H9 (cell line): ENCODE results near the gene NECTIN4. TPM values are rescaled to one million over a fixed set of nuclear protein-coding genes. Genes with fewer than 3 reads are reported as not detected.

Experiments
- DNase-seq: peaks from one replicate; pipeline ENCODE4 v3.0.0-alpha.2; 2017
- H2AFZ ChIP-seq: one replicate; pipeline ENCODE4 v1.6.1; 2013; ENCODE audit warnings: mild to moderate bottlenecking, low read length, control low read depth, moderate library complexity
- H2AK5ac ChIP-seq: 2 replicates; pipeline ENCODE4 v1.6.1; 2013; ENCODE audit warnings: low read length, control low read depth, mixed read lengths; ENCODE audit not compliant: insufficient read length
- H2BK120ac ChIP-seq: one replicate; pipeline ENCODE4 v1.6.1; 2013; ENCODE audit warnings: low read depth, mild to moderate bottlenecking, low read length, control low read depth, inconsistent platforms; ENCODE audit not compliant: poor library complexity, severe bottlenecking
- H2BK12ac ChIP-seq: 2 replicates; pipeline ENCODE4 v1.6.1; 2013; ENCODE audit warnings: low read length, control low read depth, mixed read lengths, low read depth; ENCODE audit not compliant: insufficient read length
- H2BK15ac ChIP-seq: 2 replicates; pipeline ENCODE4 v1.6.1; 2013; ENCODE audit warnings: low read depth, low read length, control low read depth
- H2BK20ac ChIP-seq: one replicate; pipeline ENCODE4 v1.6.1; 2013; ENCODE audit warnings: low read depth, mild to moderate bottlenecking, low read length, control low read depth, inconsistent platforms; ENCODE audit not compliant: poor library complexity, severe bottlenecking
- H2BK5ac ChIP-seq: 2 replicates; pipeline ENCODE4 v1.6.1; 2013; ENCODE audit warnings: low read length, control low read depth, mixed read lengths; ENCODE audit not compliant: insufficient read length
- H3K14ac ChIP-seq: 2 replicates; pipeline ENCODE4 v1.6.1; 2013; ENCODE audit warnings: low read length, control low read depth; ENCODE audit not compliant: insufficient read depth
- H3K18ac ChIP-seq: 2 replicates; pipeline ENCODE4 v1.6.1; 2013; ENCODE audit warnings: low read depth, mild to moderate bottlenecking, mixed read lengths, low read length, control low read depth; ENCODE audit not compliant: insufficient read length
- H3K23ac ChIP-seq: 2 replicates; pipeline ENCODE4 v1.6.1; 2013; ENCODE audit warnings: low read length, control low read depth, mixed read lengths, low read depth; ENCODE audit not compliant: insufficient read length
- H3K23me2 ChIP-seq: 2 replicates; pipeline ENCODE4 v1.6.1; 2013; ENCODE audit warnings: low read depth, mild to moderate bottlenecking, mixed read lengths, low read length, control low read depth; ENCODE audit not compliant: insufficient read length, poor library complexity, severe bottlenecking
- H3K27ac ChIP-seq: 2 replicates; pipeline ENCODE4 v1.5.1; 2013; ENCODE audit warnings: low read length, control low read depth, mixed read lengths, low read depth; ENCODE audit not compliant: insufficient read length
- H3K27me3 ChIP-seq: 2 replicates; pipeline ENCODE4 v1.6.1; 2013; ENCODE audit warnings: low read length, control low read depth, inconsistent platforms; ENCODE audit not compliant: insufficient read depth
- H3K4ac ChIP-seq: 2 replicates; pipeline ENCODE4 v1.6.1; 2013; ENCODE audit warnings: low read depth, mild to moderate bottlenecking, control low read depth, inconsistent platforms, low read length, moderate library complexity
- H3K4me1 ChIP-seq: 2 replicates; pipeline ENCODE4 v1.6.1; 2013; ENCODE audit warnings: low read length, control low read depth, inconsistent platforms; ENCODE audit not compliant: insufficient read depth
- H3K4me2 ChIP-seq: 2 replicates; pipeline ENCODE4 v1.6.1; 2013; ENCODE audit warnings: low read length, control low read depth, mixed read lengths; ENCODE audit not compliant: insufficient read length, insufficient read depth
- H3K56ac ChIP-seq: 2 replicates; pipeline ENCODE4 v1.6.1; 2013; ENCODE audit warnings: low read depth, mild to moderate bottlenecking, mixed read lengths, low read length, control low read depth; ENCODE audit not compliant: insufficient read length
- H3K79me1 ChIP-seq: 2 replicates; pipeline ENCODE4 v1.6.1; 2013; ENCODE audit warnings: low read depth, mild to moderate bottlenecking, moderate library complexity, low read length, control low read depth, inconsistent platforms; ENCODE audit not compliant: insufficient read depth, poor library complexity, severe bottlenecking
- H3K79me2 ChIP-seq: 2 replicates; pipeline ENCODE4 v1.6.1; 2013; ENCODE audit warnings: low read length, control low read depth, inconsistent platforms; ENCODE audit not compliant: insufficient read depth
- H3K9ac ChIP-seq: 2 replicates; pipeline ENCODE4 v1.6.1; 2013; ENCODE audit warnings: low read length, control low read depth, mixed read lengths; ENCODE audit not compliant: insufficient read length; ENCODE audit errors: extremely low read depth
- H3K9me3 ChIP-seq: one replicate; pipeline ENCODE4 v1.6.1; 2013; ENCODE audit warnings: low read depth, low read length, inconsistent platforms; ENCODE audit not compliant: control insufficient read depth
- H3T11ph ChIP-seq: one replicate; pipeline ENCODE4 v1.6.1; 2013; ENCODE audit warnings: mild to moderate bottlenecking, low read length, control low read depth, inconsistent platforms
- H4K20me1 ChIP-seq: one replicate; pipeline ENCODE4 v1.6.1; 2013; ENCODE audit not compliant: control insufficient read depth, insufficient read length, insufficient read depth
- H4K5ac ChIP-seq: 2 replicates; pipeline ENCODE4 v1.6.1; 2013; ENCODE audit warnings: low read depth, mild to moderate bottlenecking, mixed read lengths, low read length, control low read depth; ENCODE audit not compliant: insufficient read length
- H4K8ac ChIP-seq: replicated peaks from 2 replicates; pipeline ENCODE4 v1.6.1; 2013; ENCODE audit warnings: low read length, control low read depth, mixed read lengths, low read depth; ENCODE audit not compliant: insufficient read length
- H4K91ac ChIP-seq: 2 replicates; pipeline ENCODE4 v1.6.1; 2013; ENCODE audit warnings: low read depth, mild to moderate bottlenecking, moderate library complexity, mixed read lengths, low read length, control low read depth; ENCODE audit not compliant: insufficient read length
- H3K27ac Mint-ChIP-seq, 3 experiments: 2 replicates in 2 of 3; 3 replicates in 1 of 3; pipeline ENCODE4 v1.8.0; 2020 to 2021; ENCODE audit warnings: mixed read lengths in 3 of 3, mild to moderate bottlenecking in 1 of 3, moderate library complexity in 1 of 3
- H3K27me3 Mint-ChIP-seq: 2 replicates; pipeline ENCODE4 v1.8.0; 2021; ENCODE audit warnings: low read depth, mild to moderate bottlenecking, moderate library complexity, mixed read lengths
- H3K36me3 Mint-ChIP-seq, 3 experiments: 2 replicates in 2 of 3; 3 replicates in 1 of 3; pipeline ENCODE4 v1.8.0; 2020 to 2021; ENCODE audit warnings: low read depth in 3 of 3, mixed read lengths in 3 of 3; ENCODE audit not compliant: insufficient read depth in 1 of 3
- H3K4me1 Mint-ChIP-seq, 2 experiments: 2 replicates each; pipeline ENCODE4 v1.8.0; 2020; ENCODE audit warnings: mixed read lengths in 2 of 2
- H3K4me3 Mint-ChIP-seq, 2 experiments: 2 replicates in 1 of 2; 3 replicates in 1 of 2; pipeline ENCODE4 v1.8.0; 2020 to 2021; ENCODE audit warnings: mild to moderate bottlenecking in 2 of 2, mixed read lengths in 2 of 2, moderate library complexity in 1 of 2
- H3K9me3 Mint-ChIP-seq, 2 experiments: 2 replicates in 1 of 2; 3 replicates in 1 of 2; pipeline ENCODE4 v1.8.0; 2020; ENCODE audit warnings: mild to moderate bottlenecking in 2 of 2, mixed read lengths in 2 of 2, moderate library complexity in 1 of 2
- WGBS: extraction: QIAGEN DNeasy Blood & Tissue Kit; methylation state at CpG from one replicate; pipeline ENCODE4 v1.1.7; 2013; ENCODE audit warnings: missing lambda C conversion rate, low lambda C conversion rate, mixed read lengths; ENCODE audit not compliant: insufficient read length; ENCODE audit errors: extremely low coverage; 5-methylcytosine and 5-hydroxymethylcytosine counted together
- total RNA-seq: library from RNA; stranded (reverse); gene quantifications from 2 replicates; pipeline ENCODE4 v1.2.1, GENCODE V29; 2021
- TF ChIP-seq, protein P1 (sequence below): fragments of 200-600 bp; sonication (generic); conservative IDR thresholded peaks from 3 replicates; pipeline ENCODE4 v1.8.0; 2021; ENCODE audit warnings: antibody characterized with exemption, mild to moderate bottlenecking

NECTIN4 gene
- total RNA-seq, 1 experiment from 2014 or later: 0.33 TPM

DNA sequence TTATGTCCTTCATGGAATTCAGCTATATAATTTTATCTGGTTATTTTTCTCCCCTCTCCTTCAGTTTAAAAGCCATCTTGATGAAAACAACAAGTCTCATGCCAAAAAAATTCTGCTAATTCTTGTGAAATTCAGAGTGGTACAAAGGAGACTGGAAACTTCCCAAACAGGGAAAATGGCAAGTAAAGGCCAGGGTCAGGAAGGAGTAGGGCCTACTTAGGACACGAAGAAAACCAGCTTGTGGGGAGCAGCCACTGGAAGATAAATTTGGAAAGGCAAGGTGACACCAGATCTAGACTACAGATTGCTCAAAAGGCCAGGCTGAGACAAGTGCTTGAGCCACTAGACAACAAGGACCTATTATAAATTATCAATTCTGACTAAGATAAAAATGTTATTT, 56.9 kb downstream of the NECTIN4 start:
- no peak overlapping the region; a peak in 1 of 7 replicates for H3K27ac Mint-ChIP-seq
- H3K27me3 ChIP-seq: no peaks in the 10 kb centered on the region
- TF ChIP-seq, protein P1, sequence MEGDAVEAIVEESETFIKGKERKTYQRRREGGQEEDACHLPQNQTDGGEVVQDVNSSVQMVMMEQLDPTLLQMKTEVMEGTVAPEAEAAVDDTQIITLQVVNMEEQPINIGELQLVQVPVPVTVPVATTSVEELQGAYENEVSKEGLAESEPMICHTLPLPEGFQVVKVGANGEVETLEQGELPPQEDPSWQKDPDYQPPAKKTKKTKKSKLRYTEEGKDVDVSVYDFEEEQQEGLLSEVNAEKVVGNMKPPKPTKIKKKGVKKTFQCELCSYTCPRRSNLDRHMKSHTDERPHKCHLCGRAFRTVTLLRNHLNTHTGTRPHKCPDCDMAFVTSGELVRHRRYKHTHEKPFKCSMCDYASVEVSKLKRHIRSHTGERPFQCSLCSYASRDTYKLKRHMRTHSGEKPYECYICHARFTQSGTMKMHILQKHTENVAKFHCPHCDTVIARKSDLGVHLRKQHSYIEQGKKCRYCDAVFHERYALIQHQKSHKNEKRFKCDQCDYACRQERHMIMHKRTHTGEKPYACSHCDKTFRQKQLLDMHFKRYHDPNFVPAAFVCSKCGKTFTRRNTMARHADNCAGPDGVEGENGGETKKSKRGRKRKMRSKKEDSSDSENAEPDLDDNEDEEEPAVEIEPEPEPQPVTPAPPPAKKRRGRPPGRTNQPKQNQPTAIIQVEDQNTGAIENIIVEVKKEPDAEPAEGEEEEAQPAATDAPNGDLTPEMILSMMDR: no peak
- peaks cover 14 to 15% of the 10 kb centered on the region in 2 experiments; a peak in 4 of 5 replicates for H3K9me3 Mint-ChIP-seq
- H3K27me3 Mint-ChIP-seq: no peaks in the 10 kb centered on the region
- no peaks in the 10 kb centered on the region for H3K23me2 ChIP-seq
- no peak overlapping the region for H2BK5ac ChIP-seq
- no peaks in the 10 kb centered on the region for H3K79me1 ChIP-seq
- H4K20me1 ChIP-seq: no peaks in the 10 kb centered on the region
- peaks cover 10 to 21% of the 10 kb centered on the region in 2 experiments for H3K4me1 Mint-ChIP-seq
- no peak for DNase-seq
- H2BK15ac ChIP-seq: no peak overlapping the region
- H2BK20ac ChIP-seq: no peak overlapping the region
- H3K56ac ChIP-seq: no peak overlapping the region
- H4K8ac ChIP-seq: no peak overlapping the region
- H3K27ac ChIP-seq: no peak overlapping the region
- H4K5ac ChIP-seq: no peak overlapping the region
- H4K91ac ChIP-seq: no peak overlapping the region
- H3K23ac ChIP-seq: no peak overlapping the region
- no peak overlapping the region for H3K14ac ChIP-seq
- H3K4ac ChIP-seq: no peak overlapping the region
- no peak overlapping the region for H2BK12ac ChIP-seq
- H3K4me3 Mint-ChIP-seq: no peak overlapping the region
- no CpG with 5 or more reads among the region's 1 CpG for WGBS
- H3K36me3 Mint-ChIP-seq: peaks cover 6 to 20% (median 18%) of the 10 kb centered on the region in 3 experiments; a peak in 6 of 7 replicates
- H2AFZ ChIP-seq: no peak overlapping the region
- no peak overlapping the region for H3K9ac ChIP-seq
- no peak overlapping the region for H3K4me2 ChIP-seq
- H3K4me1 ChIP-seq: no peaks in the 10 kb centered on the region; the same call in 1 of the 2 replicates
- no peak overlapping the region for H2BK120ac ChIP-seq
- no peak overlapping the region for H3T11ph ChIP-seq
- H3K9me3 ChIP-seq: no peaks in the 10 kb centered on the region
- no peaks in the 10 kb centered on the region for H3K79me2 ChIP-seq
- no peak overlapping the region for H3K18ac ChIP-seq
- no peak overlapping the region for H2AK5ac ChIP-seq
